ENCODE measurements around the gene POGZ.

Gene POGZ

DNA sequence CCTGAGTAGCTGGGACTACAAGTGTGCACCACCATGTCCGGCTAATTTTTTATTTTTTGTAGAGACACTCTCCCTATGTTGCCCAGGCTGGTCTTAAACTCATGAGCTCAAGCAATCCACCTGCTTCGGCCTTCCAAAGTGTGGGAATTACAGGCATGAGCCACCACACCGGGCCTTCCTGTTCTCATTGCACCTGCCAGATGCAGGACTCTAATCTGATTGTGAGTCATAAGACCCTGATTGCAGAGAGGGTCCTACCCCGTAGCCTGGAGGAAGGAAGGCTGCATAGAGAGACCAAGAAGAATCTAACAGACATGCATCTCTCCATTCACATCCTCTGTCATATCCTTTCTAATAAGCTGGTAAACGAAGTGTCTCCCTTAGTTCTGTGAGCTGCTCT is 32.3 kb upstream of the POGZ start:
- TF ChIP-seq, protein P1, sequence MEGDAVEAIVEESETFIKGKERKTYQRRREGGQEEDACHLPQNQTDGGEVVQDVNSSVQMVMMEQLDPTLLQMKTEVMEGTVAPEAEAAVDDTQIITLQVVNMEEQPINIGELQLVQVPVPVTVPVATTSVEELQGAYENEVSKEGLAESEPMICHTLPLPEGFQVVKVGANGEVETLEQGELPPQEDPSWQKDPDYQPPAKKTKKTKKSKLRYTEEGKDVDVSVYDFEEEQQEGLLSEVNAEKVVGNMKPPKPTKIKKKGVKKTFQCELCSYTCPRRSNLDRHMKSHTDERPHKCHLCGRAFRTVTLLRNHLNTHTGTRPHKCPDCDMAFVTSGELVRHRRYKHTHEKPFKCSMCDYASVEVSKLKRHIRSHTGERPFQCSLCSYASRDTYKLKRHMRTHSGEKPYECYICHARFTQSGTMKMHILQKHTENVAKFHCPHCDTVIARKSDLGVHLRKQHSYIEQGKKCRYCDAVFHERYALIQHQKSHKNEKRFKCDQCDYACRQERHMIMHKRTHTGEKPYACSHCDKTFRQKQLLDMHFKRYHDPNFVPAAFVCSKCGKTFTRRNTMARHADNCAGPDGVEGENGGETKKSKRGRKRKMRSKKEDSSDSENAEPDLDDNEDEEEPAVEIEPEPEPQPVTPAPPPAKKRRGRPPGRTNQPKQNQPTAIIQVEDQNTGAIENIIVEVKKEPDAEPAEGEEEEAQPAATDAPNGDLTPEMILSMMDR (IDR thresholded peaks at IDR 0.05; ENCODE audit: extremely low read depth, missing control alignments), result no peak

DNA sequence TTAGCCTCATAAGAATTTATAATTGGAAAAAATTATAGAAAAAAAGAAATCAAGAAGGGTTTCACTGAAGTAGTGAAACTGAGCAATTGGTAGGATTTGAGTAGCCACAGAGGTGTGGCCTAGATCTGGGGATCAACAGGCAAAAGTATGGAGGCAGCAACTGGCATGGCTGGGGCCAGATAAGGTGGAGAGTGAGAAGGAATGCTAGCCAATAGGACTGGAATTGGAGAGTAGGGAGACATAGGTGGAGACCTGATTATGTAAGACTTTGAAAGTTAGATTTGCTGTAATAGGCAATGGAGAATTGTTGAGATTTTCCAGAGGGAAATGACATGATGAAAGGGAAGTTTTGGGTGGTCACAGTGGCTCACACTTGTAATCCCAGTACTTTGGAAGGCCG is 27.3 kb upstream of the POGZ start:
- TF ChIP-seq, protein P1 (IDR thresholded peaks at IDR 0.05; ENCODE audit: extremely low read depth, missing control alignments), result no peak
- DNase-seq (ENCODE audit: low spot score), result no peak

More for the DNA sequence above, 32.3 kb upstream of the POGZ start:
- no peak for DNase-seq (ENCODE audit: low spot score)

DNA sequence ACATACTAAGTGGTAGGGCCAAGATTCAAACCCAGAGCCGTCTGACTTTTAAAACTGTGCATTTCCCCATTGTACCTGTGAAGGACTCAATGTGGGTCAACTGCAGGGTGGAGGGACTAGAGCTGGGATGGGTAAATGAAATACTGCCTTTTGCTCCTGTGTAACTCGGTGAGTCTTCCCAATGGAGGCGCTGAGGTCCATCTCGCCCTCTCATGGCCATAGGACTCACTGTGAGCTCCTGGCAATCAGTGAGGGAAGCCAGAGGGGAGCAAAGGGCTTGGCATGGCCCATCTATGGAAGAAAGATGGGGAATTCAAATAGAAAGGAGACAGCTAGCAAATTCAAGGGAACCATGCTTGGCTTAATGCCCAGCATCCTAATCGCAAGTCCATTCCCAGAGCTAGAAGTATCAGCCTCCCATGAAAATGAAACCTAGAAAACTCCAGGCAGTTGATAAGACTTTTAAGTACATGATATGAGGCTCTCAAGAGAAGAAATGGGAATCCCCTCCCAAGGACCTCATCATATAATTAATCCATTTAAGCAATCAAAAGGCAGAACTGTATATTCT is 26.5 kb upstream of the POGZ start:
- DNase-seq (ENCODE audit: low spot score), result no peak
- TF ChIP-seq, protein P1 (IDR thresholded peaks at IDR 0.05; ENCODE audit: extremely low read depth, missing control alignments), result no peak

DNA sequence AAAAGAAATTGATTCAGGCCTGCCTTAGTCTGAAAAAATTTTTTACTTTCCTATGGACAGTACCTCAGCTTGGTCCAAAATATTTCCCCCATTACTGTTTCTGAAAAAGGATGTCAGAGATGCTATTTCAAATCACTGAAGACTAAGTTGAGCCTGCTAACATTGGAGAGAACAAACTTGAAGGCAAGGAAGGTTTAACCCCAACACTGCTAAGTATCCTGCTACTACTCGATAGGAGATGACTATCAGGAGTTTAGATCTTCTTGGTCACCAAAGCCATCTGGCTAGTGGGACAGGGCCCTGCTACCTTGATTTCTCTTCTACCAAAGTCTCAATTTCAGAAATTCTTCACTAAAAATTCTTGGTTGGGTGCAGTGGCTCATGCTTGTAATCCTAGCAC is 22.7 kb upstream of the POGZ start:
- TF ChIP-seq, protein P1 (IDR thresholded peaks at IDR 0.05; ENCODE audit: extremely low read depth, missing control alignments), result no peak
- DNase-seq (ENCODE audit: low spot score), result no peak

DNA sequence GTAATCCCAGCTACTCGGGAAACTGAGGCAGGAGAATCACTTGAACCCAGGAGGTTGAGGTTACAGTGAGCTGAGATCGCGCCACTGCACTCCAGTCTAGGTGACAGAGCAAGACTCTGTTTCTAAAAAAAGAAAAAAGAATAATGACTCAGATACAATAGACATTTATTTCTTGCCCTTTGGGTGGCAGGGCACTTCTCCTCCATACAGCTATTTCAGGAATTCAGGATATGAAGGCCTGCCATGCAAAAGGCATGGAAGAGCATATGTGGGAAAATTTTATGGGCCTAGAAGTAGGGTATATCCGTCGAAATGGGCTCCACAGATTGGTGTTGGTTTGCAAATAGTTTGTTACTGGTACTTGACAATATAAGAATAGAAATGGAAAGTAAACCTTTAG is 20.2 kb upstream of the POGZ start:
- no peak for DNase-seq (ENCODE audit: low spot score)
- TF ChIP-seq, protein P1 (IDR thresholded peaks at IDR 0.05; ENCODE audit: extremely low read depth, missing control alignments), result no peak

DNA sequence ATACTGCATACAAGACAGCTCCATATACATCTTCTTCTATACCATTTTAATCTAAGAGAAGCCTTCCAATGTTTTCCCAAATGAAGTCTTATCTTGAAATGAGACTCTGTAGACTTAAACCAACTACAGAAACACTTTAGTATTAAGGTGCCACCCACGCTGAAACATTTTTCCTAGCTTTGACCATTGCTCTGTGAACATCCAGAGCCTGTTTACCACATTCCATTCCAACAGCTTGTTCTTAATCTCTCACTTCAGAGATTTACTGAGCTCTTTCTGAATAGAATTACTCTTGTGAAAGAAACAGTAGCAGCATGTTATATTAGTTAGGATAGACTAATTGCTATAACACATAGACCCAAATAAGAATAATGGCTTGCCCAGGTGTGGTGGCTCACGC is 19.6 kb upstream of the POGZ start:
- TF ChIP-seq, protein P1 (IDR thresholded peaks at IDR 0.05; ENCODE audit: extremely low read depth, missing control alignments), result no peak
- no peak for DNase-seq (ENCODE audit: low spot score)

DNA sequence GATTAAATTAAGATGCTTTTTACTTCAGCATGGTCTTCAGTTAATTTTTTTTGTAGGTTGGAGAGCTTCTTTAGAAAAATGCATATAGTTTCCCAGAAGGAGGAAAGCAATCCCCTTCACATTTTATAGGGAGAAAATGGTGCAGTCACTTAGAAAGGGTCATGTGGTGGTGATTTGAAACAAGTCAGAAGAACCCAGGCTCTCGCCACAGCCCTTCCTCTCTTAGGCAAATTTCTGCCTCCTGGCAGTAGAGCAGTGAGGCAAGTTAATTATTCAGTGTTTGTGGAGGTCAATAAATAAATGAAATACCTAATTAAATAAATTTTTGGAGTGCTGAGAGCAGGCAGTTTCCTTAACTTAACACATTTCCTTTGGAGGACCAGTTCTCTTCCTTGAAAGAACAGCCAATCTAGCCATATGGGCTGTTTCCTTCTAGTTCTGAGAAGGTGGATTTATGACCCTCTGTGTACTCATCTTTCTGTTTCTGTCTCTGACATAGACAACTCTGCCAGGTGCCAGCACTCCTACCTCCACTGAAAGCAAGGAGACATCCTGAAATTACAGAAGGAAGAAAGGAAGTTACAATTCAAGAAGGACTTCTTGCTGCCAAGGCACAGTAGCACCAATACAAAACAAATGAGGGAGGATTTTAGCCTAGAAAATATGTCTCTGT is 19.0 kb upstream of the POGZ start:
- TF ChIP-seq, protein P1 (IDR thresholded peaks at IDR 0.05; ENCODE audit: extremely low read depth, missing control alignments), result no peak
- DNase-seq (ENCODE audit: low spot score), result peak; percentile 39

All from GM20000 (cell line).